GM19035 (cell line): Measurements from ENCODE around the gene RAD21L1.

ENCODE experiments used
- ATAC-seq: cut with Tn5 transposase; IDR thresholded peaks from one replicate; pipeline ENCODE4 v1.9.1; 2021; ENCODE audit not compliant: unreplicated experiment

RAD21L1 gene

DNA sequence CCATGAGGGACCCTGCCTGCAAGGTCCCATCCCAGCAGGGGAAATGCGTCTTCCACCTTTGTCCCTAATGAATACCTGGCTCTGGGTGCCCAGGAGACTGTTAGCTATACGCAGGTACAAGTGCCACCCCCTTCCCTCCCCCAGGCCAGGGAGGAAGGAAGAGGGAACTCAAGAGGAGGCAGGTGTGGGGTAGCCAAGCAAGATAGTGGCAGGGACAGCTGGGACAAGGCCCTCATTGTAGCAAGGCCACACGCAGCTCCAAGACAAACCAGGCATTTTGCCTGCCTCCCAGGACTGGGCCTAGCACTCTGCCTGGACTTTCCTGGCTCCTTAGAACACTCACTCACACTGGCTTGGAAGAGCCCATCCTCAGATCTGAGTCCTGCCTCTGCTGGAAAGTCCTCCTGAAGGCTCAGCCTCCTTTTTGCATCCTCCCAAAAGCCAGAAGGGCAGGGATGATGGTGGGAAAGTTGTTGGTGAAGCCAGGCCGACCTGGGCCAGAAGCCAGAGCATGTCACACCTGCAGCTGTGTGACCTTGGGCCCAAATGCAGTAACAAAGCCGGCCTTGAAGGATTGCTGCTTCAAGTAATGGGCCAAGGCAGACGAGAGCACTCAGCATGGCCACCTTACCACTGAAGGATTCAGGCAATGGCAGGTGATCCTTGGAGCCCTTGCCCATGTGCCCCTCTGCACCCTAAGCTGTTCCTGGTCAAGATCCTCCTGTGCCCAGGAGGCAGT is 68.0 kb downstream of the RAD21L1 start:
- no peak for ATAC-seq

DNA sequence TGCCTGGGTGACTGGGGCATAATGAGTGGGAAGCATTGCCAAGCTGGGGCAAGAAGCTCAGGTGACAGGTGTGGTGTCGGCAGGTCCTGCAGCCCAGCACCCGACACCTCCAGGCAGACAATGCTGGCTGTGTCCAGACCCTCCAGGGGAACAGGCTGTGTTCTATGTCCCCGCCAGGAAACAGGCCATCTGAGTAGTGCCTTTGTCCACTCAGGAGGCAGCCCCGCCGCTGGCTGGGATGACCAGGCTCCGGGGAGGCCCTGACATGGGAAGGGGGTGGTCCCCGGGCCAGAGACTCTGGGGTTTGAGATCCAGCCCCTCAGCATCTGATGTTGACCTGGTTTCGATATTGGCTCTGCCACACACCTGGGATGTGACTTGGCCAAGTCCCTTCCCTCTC is 68.7 kb downstream of the RAD21L1 start:
- no peak for ATAC-seq

DNA sequence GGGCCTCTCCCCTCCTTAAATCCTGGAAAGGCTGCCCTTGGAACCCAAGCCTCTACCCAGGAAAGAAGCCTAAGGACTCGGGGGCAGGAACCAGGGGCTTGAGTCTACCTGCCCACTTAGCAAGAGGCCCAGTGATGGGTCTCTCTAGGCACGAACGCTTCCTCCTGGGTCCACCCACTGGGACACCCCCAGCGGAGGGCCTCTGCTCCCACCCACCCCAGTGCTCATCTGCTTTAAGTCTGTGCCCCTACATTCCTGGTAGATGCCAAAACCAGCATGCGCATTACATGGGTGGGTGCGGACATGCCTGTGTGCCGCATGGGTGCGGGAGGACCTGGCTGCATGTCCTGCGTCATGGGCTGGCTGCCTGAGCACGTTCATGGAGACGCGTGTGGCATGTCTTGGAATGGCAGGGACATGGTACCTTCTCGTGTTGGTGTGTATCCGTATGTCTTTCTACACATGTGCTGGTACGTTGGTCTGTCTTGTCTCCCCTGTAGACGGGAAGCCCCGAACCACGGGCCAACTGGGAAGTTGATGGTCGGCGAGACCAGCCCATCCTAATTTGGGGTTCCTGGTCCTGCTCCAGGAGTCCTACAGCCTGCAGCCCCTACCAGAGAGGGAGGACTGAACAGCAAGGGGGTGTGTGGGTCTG is 69.6 kb downstream of the RAD21L1 start:
- ATAC-seq, result no peak

DNA sequence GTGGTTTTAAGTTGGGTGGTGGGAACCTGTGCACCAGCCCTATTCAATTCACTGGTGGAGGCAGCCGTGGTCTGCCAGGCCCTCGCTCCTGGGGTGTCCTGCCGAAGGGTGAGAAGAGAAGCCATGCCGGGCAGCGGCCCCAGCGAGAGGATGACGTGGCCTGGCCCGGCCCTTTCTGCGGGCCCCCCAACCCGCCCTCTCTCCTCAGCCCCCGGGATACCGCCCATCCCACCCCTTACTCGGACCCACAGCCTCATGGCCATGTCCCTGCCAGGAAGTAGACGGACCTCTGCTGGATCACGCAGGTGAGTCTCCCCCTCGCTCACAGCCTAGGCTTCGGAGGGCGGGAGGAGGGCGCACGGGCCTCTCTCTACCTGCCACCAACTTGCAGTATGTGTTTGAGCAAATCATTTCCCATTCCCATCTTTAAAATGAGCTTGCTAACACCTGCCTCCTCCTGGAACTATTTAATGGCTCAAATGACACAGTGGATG is 70.3 kb downstream of the RAD21L1 start:
- no peak for ATAC-seq

DNA sequence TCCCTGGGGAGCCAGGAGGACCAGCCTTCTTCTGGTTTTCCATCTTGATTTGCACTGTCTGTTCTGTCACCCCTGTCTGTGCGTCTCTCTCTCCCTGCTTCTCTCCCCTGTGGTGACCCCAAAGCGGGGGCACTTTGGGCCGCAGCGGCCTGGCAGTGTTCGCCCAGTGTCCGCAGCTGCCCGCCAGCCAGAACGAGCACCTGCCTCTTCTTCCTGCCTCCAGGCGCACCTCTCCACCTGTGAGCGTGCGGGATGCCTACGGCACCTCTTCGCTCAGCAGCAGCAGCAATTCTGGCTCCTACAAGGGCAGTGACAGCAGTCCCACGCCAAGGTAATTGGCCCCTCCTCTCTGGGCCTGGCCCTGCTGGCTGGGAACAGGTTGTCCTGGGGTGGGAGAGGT is 71.1 kb downstream of the RAD21L1 start:
- no peak for ATAC-seq

DNA sequence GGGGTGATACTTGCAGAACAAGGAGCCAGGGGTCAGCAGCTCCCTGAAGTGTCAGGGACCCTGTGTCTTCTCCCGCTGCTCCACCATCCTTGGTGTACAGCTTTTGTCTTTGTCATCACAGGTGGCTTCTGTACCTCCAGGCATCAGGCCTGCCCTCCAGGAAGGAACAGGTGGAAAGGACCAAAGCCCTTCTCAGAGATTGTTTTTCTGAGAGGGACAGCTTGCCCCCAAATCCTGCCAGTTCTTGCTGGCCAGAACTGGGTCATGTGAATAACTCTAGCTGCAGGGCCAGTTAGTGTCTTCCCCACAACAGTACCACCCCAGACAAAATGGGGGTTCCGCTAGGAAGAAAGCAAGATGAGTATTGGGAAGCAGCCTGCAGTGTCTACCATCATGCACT is 71.6 kb downstream of the RAD21L1 start:
- ATAC-seq, result no peak

DNA sequence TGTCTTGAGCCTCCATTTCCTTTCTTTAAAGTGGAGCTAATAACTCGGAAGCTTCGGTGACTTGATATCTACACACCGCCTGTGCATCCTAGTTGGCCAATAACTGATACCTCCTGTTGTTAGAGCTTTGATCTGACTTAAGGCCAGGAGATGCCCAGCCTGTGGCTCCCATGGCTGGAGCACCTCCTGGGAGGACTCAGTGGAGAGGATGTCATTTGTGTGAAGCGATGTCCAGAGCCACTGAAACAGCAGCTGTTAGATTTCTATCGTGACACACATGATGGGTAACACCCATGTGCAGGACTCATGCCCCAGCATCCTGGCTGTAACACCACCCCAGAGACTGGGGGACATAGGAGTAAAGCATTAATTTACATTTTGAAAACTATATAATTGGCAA is 72.3 kb downstream of the RAD21L1 start:
- ATAC-seq, result no peak

DNA sequence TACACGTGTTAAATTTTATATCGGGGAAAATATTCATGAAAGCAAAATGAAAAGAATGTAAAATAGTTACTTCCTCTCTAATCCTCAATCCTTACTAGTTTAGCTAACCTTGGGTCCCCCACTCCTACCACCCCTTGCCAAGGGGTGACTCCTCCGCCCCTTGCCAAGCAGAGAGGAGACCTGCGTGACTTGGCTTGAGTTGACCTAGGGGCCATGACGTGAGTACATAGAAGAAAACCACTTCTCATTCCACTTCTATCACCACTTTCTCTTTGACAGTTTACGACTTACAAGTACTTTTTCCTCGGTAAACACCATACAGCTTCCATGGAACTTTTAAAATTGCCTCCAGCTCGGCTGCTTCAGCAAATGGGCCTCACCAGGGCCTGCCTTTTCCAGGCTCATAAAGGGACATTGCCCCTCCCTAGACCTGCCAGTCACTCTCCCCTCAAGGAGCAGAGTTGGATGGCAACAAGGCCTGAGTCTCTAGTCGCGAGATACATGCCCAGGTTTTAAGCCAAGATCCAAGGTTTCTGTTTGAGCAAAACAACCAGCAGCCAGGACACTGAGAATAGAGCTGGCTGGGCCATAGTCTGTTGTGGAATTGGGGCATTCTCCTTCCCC is 73.2 kb downstream of the RAD21L1 start:
- ATAC-seq, result no peak

DNA sequence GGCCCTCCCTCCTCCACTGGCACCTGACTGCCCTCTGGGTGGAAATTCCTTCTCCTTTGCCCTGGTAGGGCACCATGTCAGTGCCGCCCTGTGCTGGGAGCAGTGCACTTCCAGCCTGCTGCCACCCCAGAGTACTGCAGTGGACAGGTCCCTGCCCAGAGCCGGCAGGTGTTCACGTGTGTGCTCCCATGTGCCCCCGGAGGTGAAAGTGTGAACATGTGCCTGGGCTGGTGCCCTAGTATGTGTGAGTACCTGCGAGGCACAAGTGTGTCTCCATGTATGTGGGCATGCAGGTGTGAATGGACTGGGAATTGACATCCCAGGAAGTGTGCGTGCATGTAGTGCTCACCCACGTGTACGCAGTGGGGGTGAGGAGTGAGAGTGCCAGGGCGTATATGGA is 73.7 kb downstream of the RAD21L1 start:
- no peak for ATAC-seq

DNA sequence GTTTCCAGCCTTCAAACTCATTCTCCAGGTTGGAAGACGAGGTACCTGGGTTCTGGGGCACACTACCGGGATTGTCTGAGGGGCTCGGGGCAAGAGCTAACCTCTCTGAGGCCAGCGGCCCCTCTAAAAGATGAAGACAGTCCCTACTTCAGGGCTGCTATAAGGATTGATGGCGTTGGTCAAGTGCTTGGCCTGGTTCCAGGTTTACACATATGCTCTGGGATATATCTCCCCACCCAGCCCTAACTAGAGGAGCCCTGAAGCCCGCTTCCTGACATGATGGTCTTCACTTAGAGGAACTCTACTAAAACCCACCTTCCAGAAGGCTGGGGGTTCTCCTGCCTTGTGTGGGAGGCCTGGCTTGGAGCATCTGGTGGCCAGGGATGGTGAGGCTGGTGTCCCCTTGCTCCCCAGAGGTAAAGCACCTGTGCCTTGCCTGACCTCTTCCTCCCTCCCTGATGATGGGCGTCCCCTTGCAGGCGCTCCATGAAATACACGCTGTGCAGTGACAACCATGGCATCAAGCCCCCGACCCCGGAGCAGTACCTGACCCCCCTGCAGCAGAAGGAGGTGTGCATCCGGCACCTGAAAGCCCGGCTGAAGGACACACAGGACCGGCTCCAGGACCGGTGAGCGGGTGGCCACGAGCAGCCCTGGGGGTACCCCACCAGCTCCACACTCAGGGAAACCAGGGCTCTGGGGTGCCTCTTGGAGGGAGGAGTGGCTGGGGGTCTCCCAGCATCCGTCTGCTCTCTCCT is 74.4 kb downstream of the RAD21L1 start:
- no peak for ATAC-seq

DNA sequence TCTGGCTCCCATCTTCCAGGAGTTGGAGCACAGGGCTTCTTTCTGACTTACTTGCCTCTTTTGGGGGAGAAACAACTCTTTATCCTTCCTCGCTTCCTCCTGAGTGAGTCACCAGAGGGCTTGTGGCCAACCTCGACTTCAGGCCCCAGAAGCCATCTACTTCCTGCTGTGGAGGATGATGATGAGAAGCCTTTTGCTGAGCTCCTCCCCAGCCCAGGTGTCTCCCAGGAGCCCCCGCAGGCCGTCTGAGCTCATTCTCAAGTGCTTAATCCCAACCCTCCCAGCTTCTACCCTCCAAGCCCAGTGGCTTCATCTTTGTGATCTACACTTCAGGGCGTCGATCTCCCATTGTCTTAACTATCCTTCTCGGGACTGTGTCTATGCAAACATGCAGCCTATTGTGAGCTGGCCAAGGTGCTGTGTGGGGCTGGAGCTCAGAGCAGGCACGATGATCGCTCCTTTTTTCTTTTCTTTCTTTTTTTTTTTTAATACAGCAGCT is 75.2 kb downstream of the RAD21L1 start:
- no peak for ATAC-seq

DNA sequence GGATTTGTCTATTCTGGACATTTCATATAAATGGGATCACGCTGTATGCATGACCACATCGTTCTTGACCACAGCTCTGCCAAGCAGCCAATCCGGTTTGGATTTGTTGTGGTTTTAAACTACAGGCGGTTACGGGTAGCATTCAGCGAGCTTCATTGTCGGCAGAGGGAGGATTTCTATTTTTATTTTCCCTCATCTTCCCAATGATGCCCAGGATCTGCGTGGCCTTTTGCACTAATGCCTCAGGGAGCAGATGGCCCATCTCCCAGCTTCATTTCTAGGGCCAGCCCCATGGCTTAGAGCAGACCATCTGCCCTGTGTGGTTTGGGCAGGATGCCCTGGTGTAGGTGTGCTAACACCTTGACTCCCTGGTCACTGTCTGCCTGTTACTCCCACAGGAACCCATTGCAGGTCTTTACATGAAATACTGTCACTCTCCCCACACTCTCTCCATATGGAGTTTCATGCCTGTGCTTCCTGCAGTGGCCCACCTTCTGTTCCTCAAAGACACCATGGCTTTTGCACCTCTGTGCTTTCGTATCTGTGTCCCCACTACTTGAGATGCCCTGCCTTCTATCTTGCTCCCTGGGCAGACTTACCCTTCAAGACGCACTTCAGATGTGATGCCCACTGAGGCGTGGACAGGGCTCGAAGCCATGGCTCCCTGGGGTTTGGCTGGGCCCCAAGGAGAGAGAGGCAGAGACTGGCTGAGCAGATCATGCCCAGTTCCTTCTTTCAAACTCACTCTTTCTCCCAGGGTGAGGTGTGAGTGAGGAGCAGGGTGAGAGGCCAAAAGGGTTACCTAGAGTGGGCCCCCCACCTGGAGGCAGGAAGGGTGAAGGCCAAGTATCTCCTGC is 77.1 kb downstream of the RAD21L1 start:
- ATAC-seq, result no peak

DNA sequence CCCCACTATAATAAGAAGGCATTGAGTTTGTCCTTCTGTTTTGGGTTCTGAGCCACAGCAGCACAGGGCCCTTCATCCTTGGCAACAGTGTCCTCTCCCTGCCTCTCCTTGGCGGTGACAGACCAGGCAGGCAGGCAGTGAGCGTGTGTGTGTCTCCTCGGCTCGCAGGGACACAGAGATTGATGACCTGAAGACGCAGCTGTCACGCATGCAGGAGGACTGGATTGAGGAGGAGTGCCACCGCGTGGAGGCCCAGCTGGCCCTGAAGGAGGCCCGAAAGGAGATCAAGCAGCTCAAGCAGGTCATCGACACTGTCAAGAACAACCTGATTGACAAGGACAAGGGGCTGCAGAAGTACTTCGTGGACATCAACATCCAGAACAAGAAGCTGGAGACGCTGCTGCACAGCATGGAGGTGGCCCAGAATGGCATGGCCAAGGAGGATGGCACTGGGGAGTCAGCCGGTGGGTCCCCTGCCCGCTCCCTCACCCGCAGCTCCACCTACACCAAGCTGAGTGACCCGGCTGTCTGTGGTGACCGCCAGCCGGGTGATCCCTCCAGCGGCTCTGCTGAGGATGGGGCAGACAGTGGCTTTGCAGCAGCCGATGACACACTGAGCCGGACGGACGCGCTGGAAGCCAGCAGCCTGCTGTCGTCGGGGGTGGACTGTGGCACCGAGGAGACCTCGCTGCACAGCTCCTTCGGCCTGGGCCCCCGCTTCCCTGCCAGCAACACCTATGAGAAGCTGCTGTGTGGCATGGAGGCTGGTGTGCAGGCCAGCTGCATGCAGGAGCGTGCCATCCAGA is 79.1 kb downstream of the RAD21L1 start:
- no peak for ATAC-seq
